Measurements from ENCODE around the gene KANTR.

Gene KANTR

DNA sequence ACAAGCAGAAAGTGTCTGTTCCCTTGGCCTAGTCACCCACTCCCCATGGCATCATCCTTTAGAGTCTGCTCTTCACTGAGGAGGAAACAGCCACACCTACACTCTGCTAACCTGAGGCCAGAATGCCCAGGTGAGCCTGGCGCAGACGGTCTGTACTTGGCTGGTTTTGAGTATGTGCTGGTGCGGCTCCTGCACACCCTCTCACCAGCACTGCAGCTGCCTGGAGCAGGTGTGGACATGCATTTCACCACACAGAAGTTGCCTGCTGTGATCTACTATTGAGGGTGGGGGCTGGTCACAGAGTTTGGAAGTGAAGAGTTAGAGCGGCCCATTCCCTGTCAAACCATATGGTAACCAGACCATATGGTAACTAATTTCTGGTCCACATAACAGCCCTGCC lies 39.5 kb downstream of the KANTR start:
- no peak overlapping the region for H3K4me3 ChIP-seq (ENCODE audit: low read length)
- H3K27me3 ChIP-seq (replicated peaks; ENCODE audit: insufficient read depth, low read length), result no peaks in the 10 kb centered on the region
- H3K27ac ChIP-seq (ENCODE audit: low read length), result no peak overlapping the region
- no peaks in the 10 kb centered on the region for H3K4me1 ChIP-seq (ENCODE audit: low read length)
- H3K4me2 ChIP-seq (ENCODE audit: low read depth, low read length), result no peak overlapping the region
- H3F3A ChIP-seq (ENCODE audit: insufficient read depth, low read length), result no peaks in the 10 kb centered on the region
- no peak overlapping the region for H2AFZ ChIP-seq (ENCODE audit: low read length)
- H3K9ac ChIP-seq (ENCODE audit: low read length), result no peak overlapping the region
- no peaks in the 10 kb centered on the region for H3K9me2 ChIP-seq (replicated peaks; ENCODE audit: insufficient read depth, low read length)
- H3K36me3 ChIP-seq (replicated peaks; ENCODE audit: insufficient read depth, low read length), result no peaks in the 10 kb centered on the region
- no peak for DNase-seq
- TF ChIP-seq, protein P1, sequence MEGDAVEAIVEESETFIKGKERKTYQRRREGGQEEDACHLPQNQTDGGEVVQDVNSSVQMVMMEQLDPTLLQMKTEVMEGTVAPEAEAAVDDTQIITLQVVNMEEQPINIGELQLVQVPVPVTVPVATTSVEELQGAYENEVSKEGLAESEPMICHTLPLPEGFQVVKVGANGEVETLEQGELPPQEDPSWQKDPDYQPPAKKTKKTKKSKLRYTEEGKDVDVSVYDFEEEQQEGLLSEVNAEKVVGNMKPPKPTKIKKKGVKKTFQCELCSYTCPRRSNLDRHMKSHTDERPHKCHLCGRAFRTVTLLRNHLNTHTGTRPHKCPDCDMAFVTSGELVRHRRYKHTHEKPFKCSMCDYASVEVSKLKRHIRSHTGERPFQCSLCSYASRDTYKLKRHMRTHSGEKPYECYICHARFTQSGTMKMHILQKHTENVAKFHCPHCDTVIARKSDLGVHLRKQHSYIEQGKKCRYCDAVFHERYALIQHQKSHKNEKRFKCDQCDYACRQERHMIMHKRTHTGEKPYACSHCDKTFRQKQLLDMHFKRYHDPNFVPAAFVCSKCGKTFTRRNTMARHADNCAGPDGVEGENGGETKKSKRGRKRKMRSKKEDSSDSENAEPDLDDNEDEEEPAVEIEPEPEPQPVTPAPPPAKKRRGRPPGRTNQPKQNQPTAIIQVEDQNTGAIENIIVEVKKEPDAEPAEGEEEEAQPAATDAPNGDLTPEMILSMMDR (IDR thresholded peaks at IDR 0.05; ENCODE audit: low read length), result no peak
- TF ChIP-seq EZH2 (optimal IDR thresholded peaks at IDR 0.05; ENCODE audit: low read depth, low read length) (no peak), EZH2phosphoT487 (IDR thresholded peaks at IDR 0.05; ENCODE audit: low read length) (no peak)
- H4K20me1 ChIP-seq (ENCODE audit: insufficient read depth, low read length), result no peaks in the 10 kb centered on the region
- H3K79me2 ChIP-seq (ENCODE audit: low read length), result no peaks in the 10 kb centered on the region
- no peaks in the 10 kb centered on the region for H3K9me3 ChIP-seq (replicated peaks; ENCODE audit: insufficient read depth, low read length)

DNA sequence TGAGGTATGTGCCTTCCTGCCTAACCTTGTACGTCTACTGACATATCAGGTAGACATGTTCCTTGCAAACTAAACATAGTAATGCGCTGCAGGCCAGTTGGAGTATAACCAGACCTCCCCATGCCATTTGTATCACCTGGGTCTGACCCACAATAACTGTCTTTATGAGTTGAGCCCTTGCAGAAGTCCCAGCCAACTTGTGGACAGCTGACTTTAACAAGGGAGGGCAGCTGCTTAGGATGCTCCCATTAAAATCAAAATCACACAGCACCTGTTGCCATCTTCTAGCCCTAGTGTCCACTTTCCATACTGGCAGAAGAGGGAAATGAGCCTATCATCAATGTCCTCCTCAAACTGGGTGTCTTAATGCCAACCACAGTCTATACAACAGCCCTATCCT lies 41.6 kb downstream of the KANTR start:
- no peaks in the 10 kb centered on the region for H3F3A ChIP-seq (ENCODE audit: insufficient read depth, low read length)
- no peaks in the 10 kb centered on the region for H4K20me1 ChIP-seq (ENCODE audit: insufficient read depth, low read length)
- no peaks in the 10 kb centered on the region for H3K4me1 ChIP-seq (ENCODE audit: low read length)
- H3K79me2 ChIP-seq (ENCODE audit: low read length), result no peaks in the 10 kb centered on the region
- TF ChIP-seq, protein P1 (IDR thresholded peaks at IDR 0.05; ENCODE audit: low read length), result no peak
- TF ChIP-seq EZH2 (optimal IDR thresholded peaks at IDR 0.05; ENCODE audit: low read depth, low read length), result no peak
- no peak for TF ChIP-seq EZH2phosphoT487 (IDR thresholded peaks at IDR 0.05; ENCODE audit: low read length)
- H3K9me2 ChIP-seq (replicated peaks; ENCODE audit: insufficient read depth, low read length), result no peaks in the 10 kb centered on the region
- H3K27ac ChIP-seq (ENCODE audit: low read length), result no peak overlapping the region
- no peaks in the 10 kb centered on the region for H3K27me3 ChIP-seq (replicated peaks; ENCODE audit: insufficient read depth, low read length)
- H3K9ac ChIP-seq (ENCODE audit: low read length), result no peak overlapping the region
- no peaks in the 10 kb centered on the region for H3K9me3 ChIP-seq (replicated peaks; ENCODE audit: insufficient read depth, low read length)
- H3K36me3 ChIP-seq (replicated peaks; ENCODE audit: insufficient read depth, low read length), result no peaks in the 10 kb centered on the region
- no peak overlapping the region for H3K4me2 ChIP-seq (ENCODE audit: low read depth, low read length)
- no peak overlapping the region for H2AFZ ChIP-seq (ENCODE audit: low read length)
- no peak overlapping the region for H3K4me3 ChIP-seq (ENCODE audit: low read length)
- no peak for DNase-seq

DNA sequence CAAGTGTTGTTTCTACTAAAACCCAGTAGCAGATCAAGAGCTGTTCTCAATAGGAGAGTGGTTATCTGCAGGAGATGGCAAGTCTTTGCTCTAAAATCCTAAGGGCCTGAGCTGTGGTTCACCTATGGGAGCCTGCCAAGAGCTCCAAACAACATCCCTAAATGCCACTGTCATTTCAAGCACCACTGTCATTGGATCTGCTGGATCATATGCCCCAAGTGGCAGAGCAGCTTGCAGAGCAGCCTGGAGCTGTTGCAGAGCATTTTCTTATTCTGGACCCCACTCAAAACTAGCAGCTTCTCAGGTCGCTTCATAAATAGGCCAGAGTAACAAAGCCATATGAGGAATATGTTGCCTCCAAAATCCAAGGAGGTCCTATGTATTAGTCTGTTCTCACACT lies 59.6 kb downstream of the KANTR start:
- Histone ChIP-seq H3K9ac (ENCODE audit: low read length) (no peak overlapping the region), H3F3A (ENCODE audit: insufficient read depth, low read length) (no peaks in the 10 kb centered on the region), H3K27me3 (replicated peaks; ENCODE audit: insufficient read depth, low read length) (no peaks in the 10 kb centered on the region), H3K4me2 (ENCODE audit: low read depth, low read length) (no peak overlapping the region), H3K4me3 (ENCODE audit: low read length) (no peak overlapping the region), H3K4me1 (ENCODE audit: low read length) (no peaks in the 10 kb centered on the region), H3K79me2 (ENCODE audit: low read length) (no peaks in the 10 kb centered on the region), H4K20me1 (ENCODE audit: insufficient read depth, low read length) (no peaks in the 10 kb centered on the region), H3K9me2 (replicated peaks; ENCODE audit: insufficient read depth, low read length) (no peaks in the 10 kb centered on the region), H3K9me3 (replicated peaks; ENCODE audit: insufficient read depth, low read length) (no peaks in the 10 kb centered on the region), H3K36me3 (replicated peaks; ENCODE audit: insufficient read depth, low read length) (no peaks in the 10 kb centered on the region), H3K27ac (ENCODE audit: low read length) (no peak overlapping the region), H2AFZ (ENCODE audit: low read length) (no peak overlapping the region)
- TF ChIP-seq, protein P1 (IDR thresholded peaks at IDR 0.05; ENCODE audit: low read length), result no peak
- TF ChIP-seq EZH2phosphoT487 (IDR thresholded peaks at IDR 0.05; ENCODE audit: low read length) (no peak), EZH2 (optimal IDR thresholded peaks at IDR 0.05; ENCODE audit: low read depth, low read length) (no peak)
- DNase-seq, result no peak

Measured in MM.1S (cell line).